ENCODE results near the gene RENBP. TPM values are rescaled to one million over a fixed set of nuclear protein-coding genes. Genes with fewer than 3 reads are reported as not detected.

Gene RENBP
- total RNA-seq, 2 donors from 2014 or later, result 0.66 to 6.0 TPM

- no peaks in the 10 kb centered on the region for H3K9me3 ChIP-seq
- ATAC-seq (no peak), DNase-seq (no peak)
- H3K4me3 ChIP-seq, result no peak overlapping the region
- no peak for TF ChIP-seq POLR2A (IDR thresholded peaks at IDR 0.05)
- no peak for TF ChIP-seq CTCF (IDR thresholded peaks at IDR 0.05)
- H3K36me3 ChIP-seq (replicated peaks in 1 of 2; ENCODE audit: insufficient read depth in 1 of 2, low read depth in 2 of 2), result no peaks in the 10 kb centered on the region
- H3K4me1 ChIP-seq, result no peaks in the 10 kb centered on the region
- no peaks in the 10 kb centered on the region for H3K27me3 ChIP-seq
- H3K27ac ChIP-seq, result no peak overlapping the region
- intact Hi-C loops (cut with DNase I), result no loop called here
- 39 to 61% methylated on average over 8 of the region's 8 CpGs for WGBS, 2 donors
Measured at GRCh38 chrX:153901753-153902140, 42.7 kb downstream of the RENBP start.

- intact Hi-C loops (cut with DNase I), result no loop called here
- TF ChIP-seq CTCF (IDR thresholded peaks at IDR 0.05), result no peak
- no peak for TF ChIP-seq POLR2A (IDR thresholded peaks at IDR 0.05)
- H3K27me3 ChIP-seq, result no peaks in the 10 kb centered on the region
- no peak overlapping the region for H3K27ac ChIP-seq
- no peaks in the 10 kb centered on the region for H3K36me3 ChIP-seq (replicated peaks in 1 of 2; ENCODE audit: insufficient read depth in 1 of 2, low read depth in 2 of 2)
- H3K4me1 ChIP-seq, result no peaks in the 10 kb centered on the region
- 27 to 43% methylated on average over 20 to 25 of the region's 26 CpGs for WGBS, 2 donors
- H3K9me3 ChIP-seq, result no peaks in the 10 kb centered on the region
- ATAC-seq (peak; percentile 42), DNase-seq (peak in 2 of 4 donors; percentile 31 to 58)
- no peak overlapping the region for H3K4me3 ChIP-seq
Measured at GRCh38 chrX:153900831-153901752, 43.4 kb downstream of the RENBP start.

DNA sequence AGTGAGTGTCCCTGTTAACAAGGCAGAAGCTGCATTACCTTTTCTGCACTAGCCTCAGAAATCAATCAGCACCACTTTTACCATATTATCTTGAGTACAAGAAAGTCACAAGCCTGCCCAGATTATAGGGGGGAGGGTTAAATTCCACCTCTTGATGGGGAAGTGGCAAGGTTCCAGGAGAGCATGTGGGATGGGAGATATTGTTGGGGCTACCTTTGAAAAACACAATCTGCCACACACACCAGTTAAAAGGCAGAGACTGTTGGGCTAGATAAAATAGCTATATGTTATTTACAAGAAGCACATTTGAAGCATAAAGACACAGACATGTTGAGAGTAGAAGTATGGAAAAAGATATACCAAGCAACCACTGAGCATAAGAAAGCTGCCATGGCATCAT is 46.5 kb downstream of the RENBP start:
- no peaks in the 10 kb centered on the region for H3K9me3 ChIP-seq
- no peak overlapping the region for H3K4me3 ChIP-seq
- no peak overlapping the region for H3K27ac ChIP-seq
- no peak for DNase-seq
- H3K36me3 ChIP-seq (replicated peaks in 1 of 2; ENCODE audit: insufficient read depth in 1 of 2, low read depth in 2 of 2), result no peaks in the 10 kb centered on the region
- H3K27me3 ChIP-seq, result no peaks in the 10 kb centered on the region
- ATAC-seq, result no peak
- intact Hi-C loops (cut with DNase I), result no loop called here
- TF ChIP-seq CTCF (IDR thresholded peaks at IDR 0.05), result no peak
- no peak for TF ChIP-seq POLR2A (IDR thresholded peaks at IDR 0.05)
- H3K4me1 ChIP-seq, result no peaks in the 10 kb centered on the region

- H3K9me3 ChIP-seq, result no peaks in the 10 kb centered on the region
- intact Hi-C loops (cut with DNase I), result no loop called here
- peaks cover 0 to 6% of the 10 kb centered on the region in 2 donors for H3K27me3 ChIP-seq
- TF ChIP-seq POLR2A (IDR thresholded peaks at IDR 0.05) (no peak), CTCF (IDR thresholded peaks at IDR 0.05) (no peak)
- ATAC-seq (no peak), DNase-seq (no peak)
- H3K36me3 ChIP-seq (replicated peaks in 1 of 2; ENCODE audit: insufficient read depth in 1 of 2, low read depth in 2 of 2), result no peaks in the 10 kb centered on the region
- no peak overlapping the region for H3K27ac ChIP-seq
- 85% methylated on average over 6 of the region's 6 CpGs for WGBS, 2 donors
- H3K4me1 ChIP-seq, result peaks cover 5% of the 10 kb centered on the region
- H3K4me3 ChIP-seq, result no peak overlapping the region
Measured at GRCh38 chrX:153889123-153889522, 55.3 kb downstream of the RENBP start.

GRCh38 chrX:153888344-153888743 is 56.1 kb downstream of the RENBP start:
- intact Hi-C loops (cut with DNase I), result no loop called here
- no peak for ATAC-seq
- no peak for TF ChIP-seq CTCF (IDR thresholded peaks at IDR 0.05)
- Histone ChIP-seq H3K9me3 (no peaks in the 10 kb centered on the region), H3K4me1 (peaks cover 5% of the 10 kb centered on the region), H3K36me3 (replicated peaks in 1 of 2; ENCODE audit: insufficient read depth in 1 of 2, low read depth in 2 of 2) (no peaks in the 10 kb centered on the region), H3K27me3 (peaks cover 0 to 6% of the 10 kb centered on the region in 2 donors), H3K27ac (no peak overlapping the region), H3K4me3 (no peak overlapping the region)
- WGBS, 2 donors, result 57 to 80% methylated on average over 1 to 6 of the region's 6 CpGs
- no peak for DNase-seq

Measured in body of pancreas (tissue), 4 donors.